Osteocyte (in vitro differentiated cells): ENCODE measurements around the gene EEF1AKMT4. TPM values are rescaled to one million over a fixed set of nuclear protein-coding genes. Genes with fewer than 3 reads are reported as not detected.
A peak's percentile ranks its signal among the peaks of the same experiment; 100 is the strongest.

Experiments used
- DNase-seq: peaks from one replicate; pipeline ENCODE4 v3.0.0; 2021; ENCODE audit warnings: mixed read lengths; ENCODE audit not compliant: unreplicated experiment; ENCODE audit errors: extremely low spot score
- H3K27ac Mint-ChIP-seq: one replicate; pipeline ENCODE4 v1.8.0; 2021; ENCODE audit warnings: mild to moderate bottlenecking, mixed read lengths; ENCODE audit not compliant: unreplicated experiment
- H3K27me3 Mint-ChIP-seq: one replicate; pipeline ENCODE4 v1.8.0; 2021; ENCODE audit warnings: mixed read lengths; ENCODE audit not compliant: unreplicated experiment
- H3K36me3 Mint-ChIP-seq: one replicate; pipeline ENCODE4 v1.8.0; 2021; ENCODE audit warnings: mixed read lengths; ENCODE audit not compliant: unreplicated experiment
- H3K4me1 Mint-ChIP-seq: one replicate; pipeline ENCODE4 v1.8.0; 2021; ENCODE audit warnings: mixed read lengths; ENCODE audit not compliant: unreplicated experiment
- H3K4me3 Mint-ChIP-seq: one replicate; pipeline ENCODE4 v1.8.0; 2021; ENCODE audit warnings: mild to moderate bottlenecking, moderate library complexity, mixed read lengths; ENCODE audit not compliant: unreplicated experiment
- H3K9me3 Mint-ChIP-seq: one replicate; pipeline ENCODE4 v1.8.0; 2021; ENCODE audit warnings: mixed read lengths; ENCODE audit not compliant: unreplicated experiment
- CTCF ChIP-seq: fragments of 200-600 bp; sonication (generic); IDR thresholded peaks from 2 replicates; pipeline ENCODE4 v1.5.0; 2021; ENCODE audit warnings: antibody characterized with exemption, mild to moderate bottlenecking, moderate library complexity
- long read RNA-seq: library from polyadenylated mRNA; unstranded; transcript quantifications from one replicate; pipeline ENCODE4 v2.0.0, GENCODE V29; 2021
- total RNA-seq: library from RNA; stranded (reverse); gene quantifications from 2 replicates; pipeline ENCODE4 v1.2.1, GENCODE V29; 2021

The EEF1AKMT4 gene
- 3.9 and 4.5 TPM in 2 replicates for total RNA-seq
- long read RNA-seq, transcript EEF1AKMT4-201 (3 exons, 1,823 nt): major isoform, 5 of 7 reads
- long read RNA-seq, partial matches to known transcripts: 0 of 7 reads
- long read RNA-seq, other reads (novel, unspliced or antisense): 2 of 7 reads

DNA sequence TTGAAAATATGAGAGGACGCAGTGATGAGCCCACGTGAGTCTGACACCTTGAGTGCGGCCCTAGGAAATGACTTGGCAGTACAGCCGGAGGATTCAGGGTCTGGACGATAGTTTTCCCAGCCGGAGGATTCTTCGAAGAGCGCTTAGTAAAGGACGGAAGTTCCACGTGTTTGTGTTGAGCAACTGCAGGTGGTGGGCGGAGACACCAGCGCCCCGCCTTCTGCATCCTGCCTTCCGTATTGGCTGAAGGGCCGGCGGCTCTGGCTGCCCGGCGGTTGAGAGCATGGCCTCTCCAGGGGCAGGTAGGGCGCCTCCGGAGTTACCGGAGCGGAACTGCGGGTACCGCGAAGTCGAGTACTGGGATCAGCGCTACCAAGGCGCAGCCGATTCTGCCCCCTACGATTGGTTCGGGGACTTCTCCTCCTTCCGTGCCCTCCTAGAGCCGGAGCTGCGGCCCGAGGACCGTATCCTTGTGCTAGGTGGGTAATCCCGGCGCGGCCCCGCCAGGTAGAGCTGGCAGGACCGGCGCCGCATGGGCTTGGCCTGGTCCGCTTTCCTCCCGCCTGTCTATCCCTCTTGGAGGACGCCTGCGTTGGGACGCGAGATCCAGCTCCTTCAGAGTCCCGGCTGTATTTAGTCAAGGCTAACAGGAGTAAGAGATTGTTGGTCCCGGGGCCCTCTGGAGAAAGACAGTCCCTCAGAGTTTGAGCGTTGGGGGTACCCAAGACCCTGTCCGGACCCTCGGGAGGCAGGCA, at the start of gene EEF1AKMT4:
Gene EEF1AKMT4 (plus strand): TSS at position 261 of the 755 bp plus-strand sequence. CDS start 23 bp downstream, at position 284.
- Mint-ChIP-seq H3K36me3 (peaks cover 12% of the 10 kb centered on the region), H3K9me3 (no peaks in the 10 kb centered on the region), H3K27ac (peak within 1 kb of the TSS; percentile 93), H3K27me3 (no peaks in the 10 kb centered on the region), H3K4me3 (peak within 1 kb of the TSS; percentile 93), H3K4me1 (peaks cover 7% of the 10 kb centered on the region)
- peak; percentile 98 for DNase-seq
- peak; percentile 50 for TF ChIP-seq CTCF

GRCh38 chr3:184200825-184201224, 48.6 kb upstream of the EEF1AKMT4 start:
- Mint-ChIP-seq H3K27ac (no peak overlapping the region), H3K4me1 (no peaks in the 10 kb centered on the region), H3K9me3 (no peaks in the 10 kb centered on the region), H3K27me3 (peaks cover 6% of the 10 kb centered on the region), H3K4me3 (no peak overlapping the region), H3K36me3 (peaks cover 2% of the 10 kb centered on the region)
- DNase-seq: no peak
- TF ChIP-seq CTCF: no peak

GRCh38 chr3:184203526-184203925, 45.9 kb upstream of the EEF1AKMT4 start:
- H3K9me3 Mint-ChIP-seq: no peaks in the 10 kb centered on the region

DNA sequence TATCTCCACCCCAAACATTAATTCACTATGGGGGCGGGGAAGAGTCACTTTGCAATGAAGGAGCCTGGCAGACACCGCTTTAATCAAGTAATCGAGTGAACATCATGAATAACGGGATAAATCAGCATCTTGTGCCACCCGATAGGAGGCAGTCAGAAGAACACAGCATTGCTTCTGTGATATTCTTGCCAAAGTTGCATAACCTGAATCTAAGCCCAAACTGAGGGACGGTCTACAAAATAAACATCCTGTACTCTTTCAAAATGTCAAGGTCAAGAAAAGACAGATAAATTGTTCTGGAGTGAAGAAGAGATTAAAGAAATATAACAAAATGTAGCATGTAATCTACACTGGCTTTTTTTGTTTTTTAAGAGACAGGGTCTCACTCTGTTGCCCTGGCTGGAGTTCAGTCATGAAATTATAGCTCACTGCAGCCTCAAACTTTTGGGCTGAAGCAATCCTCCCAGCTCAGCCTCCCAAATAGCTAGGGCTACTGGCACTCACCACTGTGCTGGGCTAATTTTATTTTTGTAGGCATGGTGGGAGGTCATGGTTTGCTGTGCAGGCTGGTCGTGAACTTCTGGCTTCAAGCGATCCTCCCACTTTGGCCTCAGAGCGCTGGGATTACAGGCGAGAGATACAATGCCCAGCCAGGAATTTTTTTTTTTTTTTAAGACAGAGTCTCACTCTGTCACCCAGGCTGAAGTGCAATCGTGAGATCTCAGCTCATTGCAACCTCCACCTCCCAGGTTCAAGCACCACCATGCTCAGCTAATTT, 40.1 kb upstream of the EEF1AKMT4 start:
- no peak for TF ChIP-seq CTCF
- no peak overlapping the region for H3K4me3 Mint-ChIP-seq
- no peak overlapping the region for H3K27ac Mint-ChIP-seq
- H3K9me3 Mint-ChIP-seq: no peaks in the 10 kb centered on the region
- DNase-seq: no peak
- peaks cover 45% of the 10 kb centered on the region for H3K27me3 Mint-ChIP-seq
- H3K36me3 Mint-ChIP-seq: no peaks in the 10 kb centered on the region
- H3K4me1 Mint-ChIP-seq: no peaks in the 10 kb centered on the region

More at GRCh38 chr3:184203526-184203925, 45.9 kb upstream of the EEF1AKMT4 start:
- Mint-ChIP-seq H3K27ac (no peak overlapping the region), H3K4me1 (no peaks in the 10 kb centered on the region), H3K27me3 (peaks cover 22% of the 10 kb centered on the region), H3K4me3 (no peak overlapping the region), H3K36me3 (no peaks in the 10 kb centered on the region)
- DNase-seq: no peak
- no peak for TF ChIP-seq CTCF

DNA sequence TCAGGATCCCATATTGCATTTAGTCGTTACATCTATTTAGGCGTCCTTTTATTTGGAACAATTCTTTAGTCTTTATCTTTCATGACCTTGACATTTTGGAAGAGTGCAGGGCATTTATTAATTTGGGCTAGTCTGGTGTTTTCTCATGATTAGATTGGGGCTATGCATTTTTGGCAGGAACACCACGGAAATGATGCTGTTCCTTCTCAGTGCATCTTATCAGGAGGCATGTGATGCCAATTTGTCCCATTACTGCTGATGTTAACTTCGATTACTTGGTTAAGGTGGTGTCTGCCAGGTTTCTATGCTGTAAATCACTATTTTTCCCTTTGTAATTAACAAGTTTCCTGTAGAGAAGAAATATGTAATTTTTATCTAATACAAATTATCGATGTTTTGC, 38.2 kb upstream of the EEF1AKMT4 start:
- Mint-ChIP-seq H3K27me3 (peaks cover 48% of the 10 kb centered on the region), H3K4me3 (no peak overlapping the region), H3K27ac (no peak overlapping the region), H3K4me1 (no peaks in the 10 kb centered on the region), H3K36me3 (no peaks in the 10 kb centered on the region), H3K9me3 (no peaks in the 10 kb centered on the region)
- DNase-seq: no peak
- no peak for TF ChIP-seq CTCF
